Measurements from ENCODE around the gene PRKAG2.

The PRKAG2 gene

DNA sequence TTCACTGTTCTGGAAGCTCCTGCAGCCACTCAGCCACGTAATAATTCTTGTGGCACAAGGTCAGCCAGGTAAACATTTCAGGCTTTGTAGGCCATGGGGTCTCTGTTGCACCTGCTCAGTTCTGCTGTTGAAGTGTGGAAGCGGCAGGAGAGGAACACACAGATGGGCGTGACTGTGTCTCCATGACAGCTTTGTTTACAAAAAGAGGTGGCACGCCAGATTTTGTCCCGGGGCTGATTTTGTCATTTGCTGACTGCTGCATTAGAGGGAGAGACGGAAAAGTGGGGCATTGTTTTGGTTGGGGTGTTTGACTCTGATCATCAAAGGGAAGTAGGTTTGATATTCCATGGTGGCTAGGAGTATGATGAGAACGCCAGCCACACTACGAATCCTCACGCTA lies 103.1 kb downstream of the PRKAG2 start:
- TF ChIP-seq, protein P1, sequence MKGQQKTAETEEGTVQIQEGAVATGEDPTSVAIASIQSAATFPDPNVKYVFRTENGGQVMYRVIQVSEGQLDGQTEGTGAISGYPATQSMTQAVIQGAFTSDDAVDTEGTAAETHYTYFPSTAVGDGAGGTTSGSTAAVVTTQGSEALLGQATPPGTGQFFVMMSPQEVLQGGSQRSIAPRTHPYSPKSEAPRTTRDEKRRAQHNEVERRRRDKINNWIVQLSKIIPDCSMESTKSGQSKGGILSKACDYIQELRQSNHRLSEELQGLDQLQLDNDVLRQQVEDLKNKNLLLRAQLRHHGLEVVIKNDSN (IDR thresholded peaks at IDR 0.05): no peak
- TF ChIP-seq YY1 (IDR thresholded peaks at IDR 0.05; ENCODE audit: low read depth) (no peak), NFIC (IDR thresholded peaks at IDR 0.05) (no peak), RAD21 (IDR thresholded peaks at IDR 0.05; ENCODE audit: low read depth) (no peak), CEBPB (IDR thresholded peaks at IDR 0.05) (no peak), TEAD4 (IDR thresholded peaks at IDR 0.05) (no peak), TAF1 (IDR thresholded peaks at IDR 0.05; ENCODE audit: low read depth) (no peak), EGR1 (IDR thresholded peaks at IDR 0.05) (no peak), EP300 (IDR thresholded peaks at IDR 0.05; ENCODE audit: borderline replicate concordance) (no peak), FOXM1 (IDR thresholded peaks at IDR 0.05; ENCODE audit: borderline replicate concordance, low read depth) (no peak), ZBTB7A (IDR thresholded peaks at IDR 0.05; ENCODE audit: low read depth) (no peak), TCF12 (IDR thresholded peaks at IDR 0.05; ENCODE audit: low read depth) (no peak), CREB1 (IDR thresholded peaks at IDR 0.05; ENCODE audit: low read depth) (no peak)
- TF ChIP-seq, protein P2, sequence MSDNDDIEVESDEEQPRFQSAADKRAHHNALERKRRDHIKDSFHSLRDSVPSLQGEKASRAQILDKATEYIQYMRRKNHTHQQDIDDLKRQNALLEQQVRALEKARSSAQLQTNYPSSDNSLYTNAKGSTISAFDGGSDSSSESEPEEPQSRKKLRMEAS (IDR thresholded peaks at IDR 0.05): no peak
- TF ChIP-seq, protein P3, sequence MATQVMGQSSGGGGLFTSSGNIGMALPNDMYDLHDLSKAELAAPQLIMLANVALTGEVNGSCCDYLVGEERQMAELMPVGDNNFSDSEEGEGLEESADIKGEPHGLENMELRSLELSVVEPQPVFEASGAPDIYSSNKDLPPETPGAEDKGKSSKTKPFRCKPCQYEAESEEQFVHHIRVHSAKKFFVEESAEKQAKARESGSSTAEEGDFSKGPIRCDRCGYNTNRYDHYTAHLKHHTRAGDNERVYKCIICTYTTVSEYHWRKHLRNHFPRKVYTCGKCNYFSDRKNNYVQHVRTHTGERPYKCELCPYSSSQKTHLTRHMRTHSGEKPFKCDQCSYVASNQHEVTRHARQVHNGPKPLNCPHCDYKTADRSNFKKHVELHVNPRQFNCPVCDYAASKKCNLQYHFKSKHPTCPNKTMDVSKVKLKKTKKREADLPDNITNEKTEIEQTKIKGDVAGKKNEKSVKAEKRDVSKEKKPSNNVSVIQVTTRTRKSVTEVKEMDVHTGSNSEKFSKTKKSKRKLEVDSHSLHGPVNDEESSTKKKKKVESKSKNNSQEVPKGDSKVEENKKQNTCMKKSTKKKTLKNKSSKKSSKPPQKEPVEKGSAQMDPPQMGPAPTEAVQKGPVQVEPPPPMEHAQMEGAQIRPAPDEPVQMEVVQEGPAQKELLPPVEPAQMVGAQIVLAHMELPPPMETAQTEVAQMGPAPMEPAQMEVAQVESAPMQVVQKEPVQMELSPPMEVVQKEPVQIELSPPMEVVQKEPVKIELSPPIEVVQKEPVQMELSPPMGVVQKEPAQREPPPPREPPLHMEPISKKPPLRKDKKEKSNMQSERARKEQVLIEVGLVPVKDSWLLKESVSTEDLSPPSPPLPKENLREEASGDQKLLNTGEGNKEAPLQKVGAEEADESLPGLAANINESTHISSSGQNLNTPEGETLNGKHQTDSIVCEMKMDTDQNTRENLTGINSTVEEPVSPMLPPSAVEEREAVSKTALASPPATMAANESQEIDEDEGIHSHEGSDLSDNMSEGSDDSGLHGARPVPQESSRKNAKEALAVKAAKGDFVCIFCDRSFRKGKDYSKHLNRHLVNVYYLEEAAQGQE (IDR thresholded peaks at IDR 0.05; ENCODE audit: low read depth): no peak

DNA sequence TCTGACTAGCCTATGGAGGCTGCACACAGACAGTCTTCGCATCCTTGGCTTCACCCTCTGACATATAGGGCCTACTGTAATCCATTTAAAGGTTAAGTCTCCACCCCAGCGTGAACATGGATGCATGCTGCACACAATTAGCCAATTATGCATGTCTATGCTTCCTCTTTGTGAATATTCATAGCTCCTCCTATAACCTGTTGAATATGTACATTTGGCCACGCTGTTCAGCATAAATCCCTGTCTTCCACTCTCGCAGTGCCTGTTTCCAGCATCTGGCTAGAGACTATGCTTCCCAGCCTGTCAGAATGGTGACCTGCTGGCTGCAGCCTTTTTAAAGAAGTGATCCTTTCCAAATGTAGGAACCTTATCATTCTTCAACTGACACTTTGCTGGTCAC lies 106.7 kb downstream of the PRKAG2 start:
- TF ChIP-seq EP300 (IDR thresholded peaks at IDR 0.05; ENCODE audit: borderline replicate concordance): no peak
- TF ChIP-seq TAF1 (IDR thresholded peaks at IDR 0.05; ENCODE audit: low read depth): no peak
- no peak for TF ChIP-seq TEAD4 (IDR thresholded peaks at IDR 0.05)
- no peak for TF ChIP-seq CEBPB (IDR thresholded peaks at IDR 0.05)
- no peak for TF ChIP-seq TCF12 (IDR thresholded peaks at IDR 0.05; ENCODE audit: low read depth)
- TF ChIP-seq FOXM1 (IDR thresholded peaks at IDR 0.05; ENCODE audit: borderline replicate concordance, low read depth): no peak
- no peak for TF ChIP-seq ZBTB7A (IDR thresholded peaks at IDR 0.05; ENCODE audit: low read depth)
- TF ChIP-seq YY1 (IDR thresholded peaks at IDR 0.05; ENCODE audit: low read depth): no peak
- no peak for TF ChIP-seq CREB1 (IDR thresholded peaks at IDR 0.05; ENCODE audit: low read depth)
- TF ChIP-seq, protein P2 (IDR thresholded peaks at IDR 0.05): no peak
- TF ChIP-seq, protein P3 (IDR thresholded peaks at IDR 0.05; ENCODE audit: low read depth): no peak
- no peak for TF ChIP-seq RAD21 (IDR thresholded peaks at IDR 0.05; ENCODE audit: low read depth)
- TF ChIP-seq, protein P1 (IDR thresholded peaks at IDR 0.05): no peak
- TF ChIP-seq NFIC (IDR thresholded peaks at IDR 0.05): no peak
- TF ChIP-seq EGR1 (IDR thresholded peaks at IDR 0.05): no peak

DNA sequence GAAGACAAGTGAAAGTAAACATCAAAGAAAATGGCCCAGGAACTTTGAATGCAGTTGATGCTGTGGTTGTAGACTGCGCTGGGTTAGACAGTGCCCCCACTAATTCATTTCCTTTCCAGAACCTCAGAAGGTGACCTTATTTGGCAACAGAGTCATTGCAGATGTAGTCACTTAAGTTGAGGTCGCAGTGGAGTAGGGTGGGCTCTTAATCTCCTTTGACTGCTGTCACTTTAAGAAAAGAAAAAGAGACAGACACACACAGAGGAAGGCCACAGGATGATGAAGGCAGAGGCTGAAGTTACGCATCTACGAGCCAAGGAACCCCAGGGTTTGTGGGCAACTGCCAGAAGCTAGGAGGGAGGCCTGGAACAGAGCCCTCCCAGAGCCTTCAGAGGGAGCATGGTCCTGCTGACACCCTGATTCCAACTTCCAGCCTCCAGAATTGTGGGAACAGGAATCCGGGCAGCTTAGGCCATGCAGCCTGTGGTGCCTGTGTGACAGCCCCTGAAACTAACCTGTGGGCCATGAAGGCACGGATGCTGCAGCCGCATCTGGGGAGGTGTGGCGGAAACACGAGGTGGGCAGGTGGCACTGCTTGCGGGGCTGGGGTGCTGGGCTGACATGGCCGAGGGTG lies 107.6 kb downstream of the PRKAG2 start:
- TF ChIP-seq RAD21 (IDR thresholded peaks at IDR 0.05; ENCODE audit: low read depth) (no peak), CREB1 (IDR thresholded peaks at IDR 0.05; ENCODE audit: low read depth) (no peak), ZBTB7A (IDR thresholded peaks at IDR 0.05; ENCODE audit: low read depth) (no peak), EP300 (IDR thresholded peaks at IDR 0.05; ENCODE audit: borderline replicate concordance) (no peak), CEBPB (IDR thresholded peaks at IDR 0.05) (no peak), EGR1 (IDR thresholded peaks at IDR 0.05) (no peak), NFIC (IDR thresholded peaks at IDR 0.05) (no peak)
- TF ChIP-seq, protein P1 (IDR thresholded peaks at IDR 0.05): no peak
- TF ChIP-seq, protein P3 (IDR thresholded peaks at IDR 0.05; ENCODE audit: low read depth): no peak

DNA sequence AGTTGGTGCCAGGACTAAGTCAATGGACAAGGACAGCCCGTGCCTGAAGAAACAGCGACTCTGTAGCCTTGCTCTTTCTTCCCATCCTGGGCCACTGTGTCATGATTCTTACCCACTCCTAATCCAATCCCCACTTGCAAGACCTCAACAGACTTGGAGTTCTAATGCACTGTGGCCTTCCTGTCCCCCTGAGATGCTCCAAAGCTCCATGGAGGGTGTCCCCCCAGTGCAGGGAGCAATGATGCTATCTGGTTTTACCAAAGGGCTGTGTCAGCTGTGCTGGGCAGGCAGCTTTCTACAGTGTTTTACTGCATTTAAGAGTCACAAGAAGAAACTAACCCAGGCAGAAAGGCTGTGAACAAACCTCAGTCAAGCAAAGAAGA lies 108.1 kb downstream of the PRKAG2 start:
- no peak for TF ChIP-seq EGR1 (IDR thresholded peaks at IDR 0.05)
- no peak for TF ChIP-seq CREB1 (IDR thresholded peaks at IDR 0.05; ENCODE audit: low read depth)
- TF ChIP-seq RAD21 (IDR thresholded peaks at IDR 0.05; ENCODE audit: low read depth): no peak
- TF ChIP-seq CEBPB (IDR thresholded peaks at IDR 0.05): no peak
- TF ChIP-seq ZBTB7A (IDR thresholded peaks at IDR 0.05; ENCODE audit: low read depth): no peak
- TF ChIP-seq NFIC (IDR thresholded peaks at IDR 0.05): no peak
- TF ChIP-seq TCF12 (IDR thresholded peaks at IDR 0.05; ENCODE audit: low read depth): no peak
- TF ChIP-seq TEAD4 (IDR thresholded peaks at IDR 0.05): no peak
- no peak for TF ChIP-seq EP300 (IDR thresholded peaks at IDR 0.05; ENCODE audit: borderline replicate concordance)
- no peak for TF ChIP-seq TAF1 (IDR thresholded peaks at IDR 0.05; ENCODE audit: low read depth)
- TF ChIP-seq, protein P2 (IDR thresholded peaks at IDR 0.05): no peak
- TF ChIP-seq FOXM1 (IDR thresholded peaks at IDR 0.05; ENCODE audit: borderline replicate concordance, low read depth): no peak
- no peak for TF ChIP-seq YY1 (IDR thresholded peaks at IDR 0.05; ENCODE audit: low read depth)
- TF ChIP-seq, protein P1 (IDR thresholded peaks at IDR 0.05): no peak
- TF ChIP-seq, protein P3 (IDR thresholded peaks at IDR 0.05; ENCODE audit: low read depth): no peak
